Activated CD4-positive, alpha-beta T cell treated with anti-CD3 and anti-CD28 coated beads for 4 hours (primary cell): ENCODE data around the gene ZBTB7B.

ENCODE experiments used
- DNase-seq, 2 donors: peaks; one replicate each; pipeline ENCODE4 v3.0.0-alpha.2; 2020

ZBTB7B gene

DNA sequence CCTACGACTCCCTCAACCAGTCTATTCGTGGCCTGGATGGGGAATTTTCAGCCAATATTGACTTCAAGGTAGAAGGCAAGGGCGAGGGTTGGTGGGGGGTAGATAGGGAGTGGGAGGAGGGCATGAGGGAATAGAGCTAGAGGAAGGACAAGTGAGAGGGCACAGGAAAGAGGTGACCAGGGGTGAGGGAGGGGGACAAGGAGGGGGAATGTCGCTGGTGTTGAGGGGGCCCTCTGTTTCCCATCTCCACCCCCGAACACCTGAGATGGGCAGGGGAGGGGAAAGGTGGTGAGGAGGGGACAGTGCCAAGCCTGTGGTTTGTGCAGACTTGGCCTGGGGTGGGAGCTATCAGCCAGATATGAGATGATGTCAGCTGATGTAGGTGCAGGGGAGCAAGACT, 40.2 kb downstream of the ZBTB7B start:
- no peak for DNase-seq

DNA sequence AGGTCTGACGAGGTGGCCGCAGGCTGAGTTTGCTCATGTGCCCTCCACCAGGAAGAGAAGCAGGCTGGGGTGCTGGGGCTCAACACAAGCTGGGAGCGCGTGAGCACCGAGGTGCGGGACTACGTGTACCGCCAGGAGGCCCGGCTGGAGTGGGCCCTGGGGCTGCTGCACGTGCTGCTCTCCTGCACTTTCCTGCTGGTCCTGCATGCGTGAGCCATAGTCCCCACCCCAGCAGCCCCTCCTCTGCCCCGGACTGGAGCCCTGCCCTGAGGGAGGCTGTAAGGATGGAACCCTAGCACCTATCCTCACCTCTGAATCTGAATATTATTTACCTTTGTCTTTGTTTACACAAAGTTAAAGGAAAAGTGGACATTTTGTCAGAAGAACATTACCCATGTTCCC, 40.7 kb downstream of the ZBTB7B start:
- DNase-seq, result no peak

DNA sequence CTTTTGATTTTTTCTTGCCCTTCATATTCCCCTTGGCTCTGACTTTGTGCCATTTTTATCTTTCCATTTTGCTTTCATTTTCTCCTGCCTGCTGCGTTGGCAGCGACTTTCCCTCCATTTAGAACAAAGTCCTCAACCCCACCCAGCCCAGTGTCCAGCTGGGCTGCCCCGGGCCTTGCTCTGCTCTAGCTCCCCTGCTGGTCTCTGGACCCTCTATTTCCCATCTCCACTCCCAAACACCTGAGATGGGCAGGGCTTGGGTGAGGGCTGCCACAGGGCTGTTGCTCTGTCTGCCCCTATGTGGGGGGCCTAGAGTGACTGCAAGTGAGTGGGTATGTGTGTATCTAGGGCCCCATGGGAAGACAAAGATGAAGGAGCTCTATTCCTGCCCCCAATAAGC, 41.2 kb downstream of the ZBTB7B start:
- no peak for DNase-seq

GRCh38 chr1:155044365-155044764, 41.8 kb downstream of the ZBTB7B start:
- DNase-seq, result no peak

DNA sequence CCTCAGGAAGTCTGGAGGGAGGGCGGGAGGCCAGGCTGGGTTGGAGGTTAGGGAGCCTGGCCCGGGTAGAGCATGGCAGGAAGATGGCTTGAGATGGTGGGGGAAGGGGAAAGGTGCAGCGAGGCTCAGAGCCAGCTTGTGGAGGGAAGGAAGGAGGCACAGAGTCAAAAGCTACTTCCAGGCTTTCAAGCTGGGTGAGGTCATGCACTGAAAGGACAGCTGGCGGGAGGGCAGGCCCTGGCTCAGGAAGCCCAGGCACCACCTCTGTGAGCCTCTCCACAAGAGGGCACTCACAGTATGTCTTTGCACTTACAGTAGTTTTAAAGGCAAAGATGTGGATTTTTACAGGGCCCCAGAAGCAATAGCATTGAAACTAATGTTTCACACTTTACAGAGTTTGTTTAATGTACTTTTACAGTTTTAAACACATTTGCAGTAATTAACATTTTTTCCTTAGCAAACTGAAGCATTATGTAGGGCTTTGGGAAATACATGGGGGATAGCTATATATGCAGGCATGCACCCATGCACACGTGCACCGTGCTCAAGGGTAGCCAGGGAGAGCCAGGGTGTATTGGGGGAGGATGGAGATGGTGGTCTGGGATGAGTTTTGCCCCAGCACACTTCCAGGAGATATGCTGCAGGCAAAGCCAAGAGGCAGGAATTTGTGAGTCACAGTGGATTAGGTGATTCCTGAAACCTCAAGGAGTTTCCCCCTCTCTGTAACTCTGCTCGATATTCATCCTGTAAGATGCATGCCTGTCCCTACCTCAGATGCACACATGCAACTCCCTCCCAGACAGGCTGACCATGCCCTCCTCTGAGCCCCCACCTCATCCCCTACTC, 42.4 kb downstream of the ZBTB7B start:
- peak; percentile 58 to 61 for DNase-seq

DNA sequence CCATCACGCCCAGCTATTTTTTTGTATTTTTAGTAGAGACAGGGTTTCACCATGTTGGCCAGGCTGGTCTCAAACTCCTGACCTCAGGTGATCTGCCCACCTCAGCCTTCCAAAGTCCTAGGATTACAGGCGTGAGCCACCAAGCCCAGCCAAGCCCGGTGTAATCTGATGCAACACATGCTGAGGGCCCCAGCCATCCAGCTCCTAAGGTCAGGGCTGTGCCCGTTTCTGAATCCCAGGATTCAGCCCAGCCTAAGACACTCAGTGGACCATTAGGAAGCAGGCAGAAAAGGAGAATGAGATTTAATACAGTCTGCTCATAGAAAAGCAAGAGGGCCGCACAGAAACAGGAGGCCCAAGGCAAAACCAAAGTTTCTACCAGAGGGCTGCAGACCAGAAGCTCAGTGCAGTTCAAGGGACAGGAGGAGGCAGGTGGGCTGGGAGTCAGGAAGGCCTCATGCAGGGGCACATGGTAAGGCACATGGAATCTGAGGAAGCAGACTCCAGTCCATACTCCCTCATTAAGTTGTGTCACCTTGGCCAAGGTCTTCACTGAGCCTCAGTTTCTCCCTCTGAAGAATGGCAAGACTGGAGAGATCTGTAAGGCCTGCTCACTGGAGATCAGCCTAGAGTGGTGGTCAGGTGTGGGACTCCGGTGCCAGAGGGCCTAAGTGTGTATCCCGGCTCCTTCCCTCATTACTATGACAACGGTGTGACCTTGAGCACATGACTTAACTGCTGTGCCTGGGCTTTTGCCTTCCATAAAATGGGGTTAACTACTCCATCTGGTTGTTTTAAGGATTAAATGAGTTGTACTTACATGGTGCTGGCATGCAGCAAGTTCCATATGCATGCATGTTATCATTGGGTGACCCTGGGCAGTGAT, 46.1 kb downstream of the ZBTB7B start:
- DNase-seq, result no peak

DNA sequence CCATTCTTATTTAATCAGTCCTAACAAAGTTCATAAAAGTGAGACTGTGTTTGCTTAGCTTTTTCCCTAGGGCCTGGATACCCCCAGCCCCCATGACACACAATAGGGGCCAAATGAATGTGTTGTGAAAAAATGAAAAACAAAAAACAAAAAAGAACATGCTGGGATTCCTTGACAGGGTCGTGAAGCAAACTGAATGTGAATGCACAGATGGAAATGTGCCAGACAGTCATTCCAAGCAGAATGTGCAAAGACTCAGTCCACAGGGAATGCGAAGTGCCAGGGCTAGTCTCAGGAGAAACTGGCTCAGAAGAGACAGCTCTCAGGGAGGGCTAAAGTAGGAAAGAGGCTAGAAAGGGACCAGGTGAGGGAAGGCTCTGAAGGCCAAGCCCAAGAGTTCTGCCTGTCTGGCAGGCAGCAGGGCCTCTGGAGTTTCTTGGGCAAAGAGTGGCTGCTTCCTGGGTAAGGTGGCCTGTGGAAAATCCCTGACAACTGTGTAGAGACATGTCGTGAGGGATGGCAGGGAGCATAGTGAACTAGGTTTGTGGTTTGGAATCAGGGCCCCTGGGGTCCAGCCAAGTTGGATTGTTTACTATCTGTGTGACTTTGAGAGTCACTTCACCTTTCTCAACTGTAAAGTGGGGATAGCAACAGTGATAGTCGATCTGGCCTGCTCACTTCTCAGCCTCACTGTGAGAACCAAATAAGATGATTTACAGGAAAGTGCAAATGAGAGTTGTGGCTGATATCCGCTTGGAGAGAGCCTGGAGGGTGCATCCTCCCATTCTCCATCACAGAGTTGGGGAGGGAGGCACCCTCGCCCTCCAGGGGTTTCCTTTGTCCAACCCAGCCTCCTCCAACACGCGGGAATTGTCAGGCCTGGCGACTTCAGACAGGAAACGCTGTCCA, 47.3 kb downstream of the ZBTB7B start:
- no peak for DNase-seq

DNA sequence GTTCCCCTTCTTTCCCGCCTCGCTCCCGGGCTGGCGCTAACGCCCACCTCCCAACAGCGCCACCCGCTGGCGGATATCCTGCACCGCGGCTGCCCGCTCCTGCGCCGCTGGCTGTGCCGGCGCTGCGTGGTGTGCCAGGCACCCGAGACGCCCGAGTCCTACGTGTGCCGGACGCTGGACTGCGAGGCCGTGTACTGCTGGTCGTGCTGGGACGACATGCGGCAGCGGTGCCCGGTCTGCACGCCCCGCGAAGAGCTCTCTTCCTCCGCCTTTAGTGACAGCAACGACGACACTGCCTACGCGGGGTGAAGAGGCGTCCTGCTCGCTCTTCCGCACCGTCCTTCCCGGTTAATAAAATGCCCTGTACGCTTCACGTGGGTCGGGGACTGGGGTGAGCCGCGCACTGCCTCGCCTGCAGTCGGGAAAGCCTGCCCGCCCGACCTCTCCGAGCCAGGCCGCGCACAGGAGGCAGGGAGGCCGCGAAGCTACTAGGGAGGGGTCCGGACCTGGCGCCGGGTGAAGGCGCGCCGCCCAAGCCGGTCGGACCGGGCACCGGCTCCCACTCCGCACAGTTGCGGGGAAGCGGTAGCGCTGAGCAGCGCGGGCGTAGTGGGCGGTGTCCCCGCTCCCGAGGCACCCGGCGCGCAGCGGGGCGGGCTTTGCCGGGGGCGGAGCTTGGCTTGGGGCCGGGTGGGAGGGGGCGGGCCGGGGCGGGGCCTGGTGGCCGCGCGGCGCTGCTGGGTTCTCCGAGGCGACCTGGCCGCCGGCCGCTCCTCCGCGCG, 48.1 kb downstream of the ZBTB7B start, which contains the start of gene ADAM15:
TSS of gene ADAM15 (plus strand) at position 757 of the 782 bp plus-strand sequence. CDS start 71 bp downstream, outside the sequence.
- peak; percentile 79 to 81 for DNase-seq

- DNase-seq, result no peak
Measured at GRCh38 chr1:155051342-155051776, 48.8 kb downstream of the ZBTB7B start.

- peak; percentile 51 to 52 for DNase-seq
Measured at GRCh38 chr1:155051777-155052398, 49.3 kb downstream of the ZBTB7B start.

- peak in 1 of 2 donors; percentile 19 for DNase-seq
Measured at GRCh38 chr1:155052439-155053395, 50.1 kb downstream of the ZBTB7B start.

- DNase-seq, result no peak
Measured at GRCh38 chr1:155053531-155054105, 51.0 kb downstream of the ZBTB7B start.

DNA sequence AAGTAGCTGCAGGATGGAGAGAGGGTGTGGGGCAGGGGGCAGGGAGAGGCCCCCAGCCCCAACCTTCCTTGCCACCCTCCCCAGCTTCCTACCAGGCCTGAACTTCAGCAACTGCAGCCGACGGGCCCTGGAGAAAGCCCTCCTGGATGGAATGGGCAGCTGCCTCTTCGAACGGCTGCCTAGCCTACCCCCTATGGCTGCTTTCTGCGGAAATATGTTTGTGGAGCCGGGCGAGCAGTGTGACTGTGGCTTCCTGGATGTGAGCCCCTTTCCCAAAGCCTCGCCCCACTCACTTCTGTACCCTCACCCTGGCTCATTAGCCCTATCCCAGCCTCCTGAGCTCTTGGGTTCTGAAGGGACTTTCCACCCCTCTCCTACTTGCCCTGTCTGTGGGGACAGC, 54.5 kb downstream of the ZBTB7B start:
- DNase-seq, result no peak

GRCh38 chr1:155057788-155058211, 55.2 kb downstream of the ZBTB7B start:
- DNase-seq, result no peak

DNA sequence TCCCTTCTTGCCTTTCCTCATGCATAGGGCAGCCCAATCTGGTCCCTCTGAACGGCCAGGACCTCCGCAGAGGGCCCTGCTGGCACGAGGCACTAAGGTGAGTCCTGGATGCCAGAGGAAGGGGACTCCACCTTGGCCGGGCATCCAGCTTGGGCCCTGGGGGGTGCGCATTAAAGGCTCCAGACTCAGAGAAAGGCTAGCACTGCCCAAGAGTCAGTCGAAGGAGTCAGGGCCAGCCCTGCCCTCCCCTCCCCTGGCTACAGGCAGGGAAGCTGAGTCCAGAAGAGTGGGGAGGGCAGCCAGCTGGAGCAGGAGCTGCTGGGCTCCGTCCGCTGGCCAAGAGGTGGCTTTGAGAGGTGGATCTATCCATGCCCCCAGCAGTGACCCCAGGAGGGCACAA, 58.1 kb downstream of the ZBTB7B start:
- no peak for DNase-seq

DNA sequence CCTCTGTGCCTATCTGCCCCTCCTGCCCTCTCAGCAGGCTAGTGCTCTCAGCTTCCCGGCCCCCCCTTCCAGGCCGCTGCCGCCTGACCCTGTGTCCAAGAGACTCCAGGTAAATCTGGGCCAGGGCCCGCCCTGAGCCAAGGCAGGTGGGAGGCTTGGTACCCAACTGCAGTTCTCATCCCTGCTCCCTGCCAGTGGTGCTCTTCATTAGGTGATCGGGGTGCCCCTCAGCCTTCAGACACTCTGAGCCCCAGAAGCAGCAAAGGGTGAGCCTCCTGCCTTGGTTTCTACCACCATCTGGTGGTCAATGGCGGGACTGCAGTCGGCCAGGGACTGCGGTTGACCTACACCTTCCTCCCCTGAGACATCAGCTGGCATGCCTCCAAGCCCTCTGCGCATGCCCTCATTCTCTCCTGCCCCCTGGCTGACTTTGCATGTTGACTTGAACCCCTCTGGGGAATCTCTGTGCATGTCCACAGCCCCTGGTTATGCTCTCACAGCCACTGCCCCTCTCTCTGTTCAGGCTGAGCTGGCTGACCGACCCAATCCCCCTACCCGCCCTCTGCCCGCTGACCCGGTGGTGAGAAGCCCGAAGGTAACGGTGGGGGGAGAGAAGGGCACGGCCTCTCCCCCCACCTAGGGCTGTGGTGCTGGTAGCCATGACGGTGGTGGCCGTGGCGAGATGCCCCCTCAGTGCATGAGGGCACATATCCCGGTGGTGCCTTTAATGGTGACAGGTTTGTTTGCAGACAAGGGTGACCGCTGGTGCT, 59.0 kb downstream of the ZBTB7B start:
- DNase-seq, result peak; percentile 88 to 97

DNA sequence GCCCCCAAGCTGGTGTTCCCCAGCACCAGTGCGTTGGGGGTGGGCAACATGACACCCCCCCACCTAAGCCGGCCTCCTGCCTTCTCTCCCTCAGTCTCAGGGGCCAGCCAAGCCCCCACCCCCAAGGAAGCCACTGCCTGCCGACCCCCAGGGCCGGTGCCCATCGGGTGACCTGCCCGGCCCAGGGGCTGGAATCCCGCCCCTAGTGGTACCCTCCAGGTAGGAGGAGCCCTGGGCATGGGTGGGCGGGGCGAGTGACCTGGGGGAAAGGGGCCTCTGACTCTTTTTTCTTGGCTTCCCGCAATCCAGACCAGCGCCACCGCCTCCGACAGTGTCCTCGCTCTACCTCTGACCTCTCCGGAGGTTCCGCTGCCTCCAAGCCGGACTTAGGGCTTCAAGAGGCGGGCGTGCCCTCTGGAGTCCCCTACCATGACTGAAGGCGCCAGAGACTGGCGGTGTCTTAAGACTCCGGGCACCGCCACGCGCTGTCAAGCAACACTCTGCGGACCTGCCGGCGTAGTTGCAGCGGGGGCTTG, 59.6 kb downstream of the ZBTB7B start:
- DNase-seq, result no peak

DNA sequence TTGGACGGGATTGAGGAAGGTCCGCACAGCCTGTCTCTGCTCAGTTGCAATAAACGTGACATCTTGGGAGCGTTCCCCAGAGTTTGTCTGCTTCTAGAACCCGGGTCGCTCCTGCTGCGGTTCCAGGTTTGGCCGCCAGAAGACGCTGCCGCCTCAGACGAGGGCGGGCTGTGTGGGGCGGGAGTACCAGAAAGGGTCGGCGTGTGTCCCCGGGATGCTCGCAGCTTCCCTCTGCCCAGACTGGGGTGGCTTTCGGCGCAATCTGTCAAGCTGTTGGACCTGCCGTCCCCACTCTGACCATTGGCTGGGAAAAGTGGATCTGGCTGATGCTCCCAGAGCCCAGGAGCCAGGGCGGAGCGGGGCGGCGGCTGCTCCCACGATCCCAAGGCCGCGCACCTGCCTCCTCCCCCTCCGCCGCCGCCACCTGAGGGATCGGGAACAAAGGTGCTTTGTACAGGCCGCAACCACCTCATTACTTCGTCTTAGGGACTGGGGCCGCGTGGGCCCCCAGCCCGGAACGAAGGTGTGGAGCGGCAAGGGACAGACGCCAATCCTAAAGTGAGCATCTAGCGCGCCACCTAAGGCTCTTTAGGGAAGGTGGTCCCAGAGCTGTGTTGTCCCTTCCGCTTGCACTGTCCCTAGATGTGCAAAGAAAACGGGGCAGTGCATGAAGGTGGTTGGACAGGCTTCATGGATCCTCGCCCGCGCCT, 60.3 kb downstream of the ZBTB7B start:
- DNase-seq, result peak; percentile 66 to 75
